ENCODE results near the gene NOTCH3.

The NOTCH3 gene

GRCh38 chr19:15200553-15201364 is at the start of gene NOTCH3:
Gene NOTCH3 (minus strand): TSS chr19:15200995. CDS start chr19:15200905, 90 bp downstream.
- Histone ChIP-seq H3K4me3 (ENCODE audit: low read length) (no peak within 1 kb of the TSS), H3K9ac (ENCODE audit: low read length) (no peak within 1 kb of the TSS), H3K27ac (ENCODE audit: low read length) (no peak within 1 kb of the TSS), H3K4me2 (ENCODE audit: low read depth, low read length) (no peak within 1 kb of the TSS), H3K9me2 (replicated peaks; ENCODE audit: insufficient read depth, low read length) (no peaks in the 10 kb centered on the region), H3K36me3 (replicated peaks; ENCODE audit: insufficient read depth, low read length) (no peaks in the 10 kb centered on the region), H3F3A (ENCODE audit: insufficient read depth, low read length) (no peaks in the 10 kb centered on the region), H3K79me2 (ENCODE audit: low read length) (no peaks in the 10 kb centered on the region), H4K20me1 (ENCODE audit: insufficient read depth, low read length) (no peaks in the 10 kb centered on the region), H3K9me3 (replicated peaks; ENCODE audit: insufficient read depth, low read length) (no peaks in the 10 kb centered on the region), H3K4me1 (ENCODE audit: low read length) (no peaks in the 10 kb centered on the region), H2AFZ (ENCODE audit: low read length) (no peak within 1 kb of the TSS), H3K27me3 (replicated peaks; ENCODE audit: insufficient read depth, low read length) (peaks cover 57% of the 10 kb centered on the region)
- TF ChIP-seq CTCF (IDR thresholded peaks at IDR 0.05; ENCODE audit: low read length) (no peak), EZH2phosphoT487 (IDR thresholded peaks at IDR 0.05; ENCODE audit: low read length) (no peak), EZH2 (optimal IDR thresholded peaks at IDR 0.05; ENCODE audit: low read depth, low read length) (no peak)
- DNase-seq: no peak

GRCh38 chr19:15250640-15250993 is 49.8 kb upstream of the NOTCH3 start:
- TF ChIP-seq CTCF (IDR thresholded peaks at IDR 0.05; ENCODE audit: low read length) (no peak), EZH2phosphoT487 (IDR thresholded peaks at IDR 0.05; ENCODE audit: low read length) (no peak), EZH2 (optimal IDR thresholded peaks at IDR 0.05; ENCODE audit: low read depth, low read length) (no peak)
- Histone ChIP-seq H3K27ac (ENCODE audit: low read length) (no peak overlapping the region), H3K9me3 (replicated peaks; ENCODE audit: insufficient read depth, low read length) (no peaks in the 10 kb centered on the region), H3K4me2 (ENCODE audit: low read depth, low read length) (no peak overlapping the region), H3F3A (ENCODE audit: insufficient read depth, low read length) (no peaks in the 10 kb centered on the region), H3K9ac (ENCODE audit: low read length) (no peak overlapping the region), H2AFZ (ENCODE audit: low read length) (no peak overlapping the region), H3K4me1 (ENCODE audit: low read length) (no peaks in the 10 kb centered on the region), H4K20me1 (ENCODE audit: insufficient read depth, low read length) (no peaks in the 10 kb centered on the region), H3K79me2 (ENCODE audit: low read length) (peaks cover 46% of the 10 kb centered on the region), H3K9me2 (replicated peaks; ENCODE audit: insufficient read depth, low read length) (no peaks in the 10 kb centered on the region), H3K4me3 (ENCODE audit: low read length) (no peak overlapping the region), H3K27me3 (replicated peaks; ENCODE audit: insufficient read depth, low read length) (no peaks in the 10 kb centered on the region), H3K36me3 (replicated peaks; ENCODE audit: insufficient read depth, low read length) (peaks cover 5% of the 10 kb centered on the region; the same call in 1 of the 2 replicates)
- DNase-seq: no peak

- H3K79me2 ChIP-seq (ENCODE audit: low read length): peaks cover 44% of the 10 kb centered on the region
Observed at GRCh38 chr19:15249972-15250639, 49.3 kb upstream of the NOTCH3 start.

More at GRCh38 chr19:15249972-15250639, 49.3 kb upstream of the NOTCH3 start:
- no peak overlapping the region for H3K9ac ChIP-seq (ENCODE audit: low read length)
- H2AFZ ChIP-seq (ENCODE audit: low read length): no peak overlapping the region
- no peaks in the 10 kb centered on the region for H4K20me1 ChIP-seq (ENCODE audit: insufficient read depth, low read length)
- DNase-seq: no peak
- H3K9me2 ChIP-seq (replicated peaks; ENCODE audit: insufficient read depth, low read length): no peaks in the 10 kb centered on the region
- no peak overlapping the region for H3K4me2 ChIP-seq (ENCODE audit: low read depth, low read length)
- TF ChIP-seq CTCF (IDR thresholded peaks at IDR 0.05; ENCODE audit: low read length) (no peak), EZH2 (optimal IDR thresholded peaks at IDR 0.05; ENCODE audit: low read depth, low read length) (no peak), EZH2phosphoT487 (IDR thresholded peaks at IDR 0.05; ENCODE audit: low read length) (no peak)
- H3K27me3 ChIP-seq (replicated peaks; ENCODE audit: insufficient read depth, low read length): no peaks in the 10 kb centered on the region
- no peak overlapping the region for H3K27ac ChIP-seq (ENCODE audit: low read length)
- no peaks in the 10 kb centered on the region for H3K9me3 ChIP-seq (replicated peaks; ENCODE audit: insufficient read depth, low read length)
- peaks cover 6% of the 10 kb centered on the region; the same call in 1 of the 2 replicates for H3K36me3 ChIP-seq (replicated peaks; ENCODE audit: insufficient read depth, low read length)
- H3K4me3 ChIP-seq (ENCODE audit: low read length): no peak overlapping the region
- H3K4me1 ChIP-seq (ENCODE audit: low read length): no peaks in the 10 kb centered on the region
- H3F3A ChIP-seq (ENCODE audit: insufficient read depth, low read length): no peaks in the 10 kb centered on the region

Measured in MM.1S (cell line).